ENCODE data around the gene VENTX.

The VENTX gene

GRCh38 chr10:133238466-133238804 lies 780 bp downstream of the VENTX start:
- no peak for DNase-seq

DNA sequence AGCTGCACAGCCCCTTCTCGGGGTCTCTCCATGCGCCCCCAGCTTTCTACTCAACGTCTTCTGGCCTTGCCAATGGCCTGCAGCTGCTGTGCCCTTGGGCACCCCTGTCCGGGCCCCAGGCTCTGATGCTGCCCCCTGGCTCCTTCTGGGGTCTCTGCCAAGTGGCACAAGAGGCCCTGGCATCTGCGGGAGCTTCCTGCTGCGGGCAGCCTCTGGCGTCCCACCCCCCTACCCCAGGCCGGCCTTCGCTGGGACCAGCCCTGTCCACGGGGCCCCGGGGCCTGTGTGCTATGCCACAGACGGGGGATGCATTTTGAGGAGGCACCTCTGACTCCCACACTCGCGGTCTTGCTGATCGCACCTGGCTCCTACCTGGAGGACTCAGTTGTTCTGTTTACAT lies 2.3 kb downstream of the VENTX start:
- no peak for DNase-seq

DNA sequence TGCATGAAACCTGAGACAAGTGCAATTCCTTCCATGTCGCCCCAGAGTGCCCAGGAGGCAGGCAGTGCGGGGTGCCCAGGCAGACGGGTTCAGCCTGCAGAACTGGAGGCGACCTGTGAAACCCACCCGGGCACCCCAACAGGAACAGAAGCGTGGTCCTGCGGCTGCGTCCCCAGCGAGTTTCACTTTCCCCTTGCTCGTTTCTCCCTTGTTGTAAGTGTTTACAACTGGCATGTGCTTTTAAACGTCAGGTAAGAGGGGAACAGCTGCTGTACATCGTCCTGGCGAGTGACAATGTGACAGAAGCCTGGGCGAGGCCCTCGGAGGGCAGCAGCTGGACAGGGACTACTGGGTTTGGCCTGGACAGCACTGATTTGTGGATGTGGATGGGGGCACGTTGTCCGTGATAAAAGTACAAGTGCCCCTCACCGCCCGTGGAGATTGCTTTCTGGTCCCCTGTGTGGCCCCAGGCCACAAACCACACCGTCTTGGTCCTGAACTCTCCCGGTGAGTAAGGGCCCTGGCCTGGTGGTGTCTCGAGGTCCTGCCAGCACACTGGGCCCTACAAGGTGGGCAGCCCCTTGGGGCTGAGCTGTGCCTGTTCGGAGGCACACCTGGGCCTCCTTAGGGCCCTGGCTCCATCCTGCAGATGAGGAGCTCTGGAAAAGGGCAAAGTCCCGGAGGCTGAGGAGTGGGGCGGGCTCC lies 4.0 kb downstream of the VENTX start:
- no peak for DNase-seq

DNA sequence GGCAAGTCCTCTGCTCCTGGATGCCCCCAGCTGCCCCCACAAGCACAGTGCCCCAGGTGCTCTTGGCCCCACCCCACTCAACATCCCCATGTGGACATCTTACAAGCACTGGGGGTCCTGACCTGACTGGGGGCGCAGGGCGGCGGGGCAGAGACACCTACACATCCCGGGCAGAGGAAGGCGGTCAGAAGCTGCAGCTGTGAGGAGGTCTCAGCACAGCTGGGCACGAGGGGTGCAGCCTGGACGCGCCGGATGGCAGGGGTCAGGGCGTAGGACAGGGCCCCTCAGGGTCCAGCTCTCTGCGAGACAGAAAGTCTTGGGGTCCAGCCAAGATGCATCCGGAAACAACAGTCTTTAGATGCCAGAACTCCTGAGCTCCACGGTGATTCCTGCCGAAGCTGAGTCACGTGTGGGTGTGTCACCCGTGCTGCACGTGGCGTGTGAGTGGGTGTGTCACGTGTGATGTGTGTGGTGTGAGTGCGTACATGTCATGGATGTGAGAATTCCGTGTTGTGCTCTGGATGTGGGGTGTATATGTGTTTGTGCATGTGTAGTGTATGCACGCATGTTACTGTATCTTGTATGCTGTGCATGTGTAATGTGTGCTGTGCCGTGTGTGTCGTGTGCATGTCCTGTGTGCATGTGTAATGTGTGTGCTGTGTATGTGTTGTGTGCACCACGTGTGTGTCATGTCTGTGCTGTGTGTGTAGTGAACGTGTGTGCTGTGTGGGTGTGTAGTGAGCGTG lies 5.1 kb downstream of the VENTX start:
- no peak for DNase-seq

GRCh38 chr10:133243593-133243992 lies 5.9 kb downstream of the VENTX start:
- DNase-seq = no peak

DNA sequence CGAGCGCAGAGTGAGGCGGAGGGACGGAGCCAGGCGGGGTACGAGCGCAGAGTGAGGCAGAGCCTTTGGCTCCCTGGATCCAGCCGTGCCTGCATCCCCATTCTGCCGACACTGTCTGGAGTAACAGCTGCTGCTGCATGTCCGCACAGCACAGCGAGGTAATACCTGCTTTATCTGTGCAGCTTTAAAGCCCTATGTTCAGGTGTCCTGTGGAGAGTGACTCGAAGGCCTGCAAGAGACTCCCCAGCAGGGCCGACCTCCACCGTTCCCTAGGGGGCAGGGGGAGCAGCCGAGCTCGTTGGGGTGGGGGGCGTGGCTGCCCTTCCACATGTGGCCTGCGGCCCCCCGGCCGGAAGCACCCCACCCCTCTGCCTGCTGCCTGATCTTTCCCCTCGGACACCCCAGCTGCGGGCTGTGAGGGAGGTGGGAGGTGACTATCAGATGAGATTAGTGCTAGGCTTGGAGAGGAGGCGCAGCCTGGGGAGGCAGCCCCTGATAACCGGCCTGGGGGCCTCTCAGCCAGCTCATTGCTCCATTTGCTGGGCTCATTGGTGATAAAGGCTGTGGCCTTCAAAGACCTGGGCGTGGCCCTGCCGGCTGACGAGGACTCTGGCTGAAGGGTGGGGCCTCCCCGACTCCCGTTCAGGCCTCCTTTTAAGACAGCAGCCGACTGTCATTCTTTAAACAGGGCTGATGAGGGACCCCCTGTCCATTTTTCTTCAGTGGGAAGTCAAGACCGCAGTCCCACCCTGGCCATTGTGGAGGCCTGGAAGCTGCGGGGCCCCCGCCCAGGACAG lies 8.0 kb downstream of the VENTX start:
- DNase-seq = no peak

- no peak for DNase-seq
Observed at GRCh38 chr10:133246236-133246626, 8.6 kb downstream of the VENTX start.

- DNase-seq = no peak
Observed at GRCh38 chr10:133247681-133248333, 10.2 kb downstream of the VENTX start.

DNA sequence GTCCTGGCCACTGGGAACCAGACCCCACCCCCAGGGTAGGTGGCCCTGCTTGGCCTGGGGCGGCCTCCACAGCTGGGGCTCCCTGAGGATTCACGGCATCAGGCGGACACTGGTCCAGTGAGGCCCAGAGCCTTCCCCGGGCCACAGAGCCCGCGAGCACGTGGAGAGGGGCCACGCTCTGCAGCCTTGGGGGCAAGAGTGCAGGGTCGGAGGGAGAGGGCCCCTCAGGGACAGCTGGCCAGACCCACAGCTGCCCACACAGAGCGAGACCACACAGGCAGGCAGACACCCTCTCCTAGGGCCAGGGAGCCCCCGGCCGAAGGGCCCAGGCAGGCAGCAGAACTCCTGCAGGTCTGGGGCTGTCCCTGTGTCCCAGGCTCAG lies 10.7 kb downstream of the VENTX start:
- DNase-seq = no peak

- no peak for DNase-seq
Observed at GRCh38 chr10:133249094-133249780, 11.6 kb downstream of the VENTX start.

DNA sequence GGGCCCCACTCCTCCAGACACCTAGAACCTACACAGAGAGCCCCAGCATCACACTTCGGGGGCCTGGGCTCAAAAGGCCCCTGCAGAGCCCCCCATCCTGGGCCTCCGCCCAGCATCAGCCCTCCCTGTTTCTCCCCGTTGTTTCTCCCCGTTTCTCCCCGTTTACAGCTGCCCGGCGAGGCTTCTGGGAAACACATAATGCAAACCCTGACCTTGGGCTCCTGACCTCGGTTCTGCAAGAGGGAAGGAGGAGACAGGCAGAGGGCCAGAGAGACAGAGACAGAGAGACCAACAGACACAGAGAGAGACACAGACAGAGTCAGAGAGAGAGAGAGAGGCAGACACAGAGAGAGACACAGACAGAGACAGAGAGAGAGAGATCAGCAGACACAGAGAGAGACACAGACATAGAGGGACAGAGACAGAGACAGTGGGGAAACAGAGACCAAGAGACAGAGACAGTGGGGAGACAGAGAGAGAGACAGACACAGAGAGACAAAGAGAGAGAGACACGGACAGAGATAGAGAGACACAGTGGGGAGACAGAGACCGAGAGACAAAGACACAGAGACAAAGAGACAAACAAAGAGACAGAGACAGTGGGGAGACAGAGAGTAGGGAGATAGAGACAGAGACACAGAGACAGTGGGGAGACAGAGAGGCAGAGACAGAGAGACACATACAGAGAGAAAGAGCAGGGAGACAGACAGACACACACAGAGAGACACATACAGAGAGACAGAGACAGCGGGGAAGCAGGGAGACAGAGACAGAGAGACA lies 12.5 kb downstream of the VENTX start:
- DNase-seq = no peak

DNA sequence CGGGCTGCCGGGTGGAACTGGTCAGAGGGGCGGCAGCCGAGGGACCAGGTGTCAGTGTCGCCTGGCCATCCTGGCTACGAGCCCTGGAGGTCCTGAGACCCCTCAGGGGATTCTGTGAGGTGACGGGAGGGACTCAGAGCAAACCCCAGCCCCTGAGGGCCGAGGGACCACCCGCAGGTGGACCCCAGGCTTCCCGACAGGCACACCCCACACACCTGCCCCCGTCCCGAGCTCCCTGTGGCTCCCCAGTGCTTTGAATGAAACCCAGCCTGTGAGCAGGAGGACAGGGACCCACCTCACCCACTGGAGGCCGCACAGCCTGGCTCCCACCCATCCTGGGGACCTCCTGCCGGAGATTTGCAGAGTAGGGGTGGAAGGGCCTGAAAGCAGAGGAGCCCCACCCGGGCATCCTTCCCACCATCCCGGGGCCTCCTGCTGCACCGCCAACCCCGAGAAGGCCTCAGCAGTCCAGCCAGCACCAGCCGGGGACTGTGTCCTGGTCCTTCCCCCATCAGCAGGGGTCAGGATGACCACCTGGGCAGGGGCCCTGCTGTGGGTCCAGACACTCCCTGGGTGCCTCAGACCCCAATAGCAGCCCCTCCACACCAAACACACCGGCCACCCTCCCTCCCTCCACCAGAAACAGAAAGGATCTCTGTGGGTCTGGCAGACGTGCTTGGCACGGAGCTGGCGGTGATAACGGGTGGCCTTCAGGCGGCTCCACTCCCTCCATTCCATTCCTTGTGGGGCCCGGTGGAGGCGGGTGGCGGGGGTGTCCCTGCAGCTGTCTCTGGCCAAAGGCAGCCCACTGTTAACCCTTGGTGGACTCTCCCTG lies 13.9 kb downstream of the VENTX start:
- no peak for DNase-seq

DNA sequence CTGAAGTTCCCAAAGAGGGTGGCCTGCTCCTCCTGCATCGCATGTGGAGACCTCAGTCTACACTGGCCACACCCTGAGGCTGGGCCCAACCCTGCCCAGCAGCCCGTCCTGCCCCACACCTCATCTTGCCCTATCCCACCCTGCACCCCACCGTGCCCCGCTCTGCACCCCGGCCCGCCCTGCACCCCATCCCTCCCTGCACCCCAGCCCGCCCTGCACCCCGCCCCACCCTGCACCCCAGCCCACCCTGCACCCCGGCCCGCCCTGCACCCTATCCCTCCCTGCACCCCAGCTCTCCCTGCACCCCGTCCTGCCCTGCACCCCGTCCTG lies 14.5 kb downstream of the VENTX start:
- DNase-seq = no peak

DNA sequence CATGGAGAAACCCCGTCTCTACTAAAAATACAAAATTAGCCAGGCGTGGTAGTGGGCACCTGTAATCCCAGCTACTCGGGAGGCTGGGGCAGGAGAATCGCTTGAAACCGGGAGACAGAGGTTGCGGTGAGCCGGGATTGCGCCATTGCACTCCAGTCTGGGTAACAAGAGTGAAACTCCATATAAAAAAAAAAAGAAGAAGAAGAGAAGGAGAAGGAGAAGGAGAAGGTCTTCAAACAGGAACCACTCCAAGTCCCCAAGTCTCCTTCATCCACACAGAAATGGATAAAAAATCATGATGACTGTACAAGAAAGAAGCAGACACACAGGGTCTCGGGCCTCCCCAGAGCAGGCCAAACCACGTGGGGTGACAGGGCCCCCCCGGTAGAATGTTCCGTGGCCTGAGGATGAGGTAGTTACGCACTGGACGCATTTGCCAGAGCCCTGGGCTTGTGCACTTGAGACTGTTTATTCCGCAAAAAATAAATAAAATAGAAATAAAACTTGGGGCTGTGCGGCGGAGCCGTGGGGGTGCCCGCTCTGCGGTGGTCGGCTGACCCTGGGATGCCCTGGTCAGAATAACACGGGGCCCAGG lies 15.8 kb downstream of the VENTX start:
- no peak for DNase-seq

DNA sequence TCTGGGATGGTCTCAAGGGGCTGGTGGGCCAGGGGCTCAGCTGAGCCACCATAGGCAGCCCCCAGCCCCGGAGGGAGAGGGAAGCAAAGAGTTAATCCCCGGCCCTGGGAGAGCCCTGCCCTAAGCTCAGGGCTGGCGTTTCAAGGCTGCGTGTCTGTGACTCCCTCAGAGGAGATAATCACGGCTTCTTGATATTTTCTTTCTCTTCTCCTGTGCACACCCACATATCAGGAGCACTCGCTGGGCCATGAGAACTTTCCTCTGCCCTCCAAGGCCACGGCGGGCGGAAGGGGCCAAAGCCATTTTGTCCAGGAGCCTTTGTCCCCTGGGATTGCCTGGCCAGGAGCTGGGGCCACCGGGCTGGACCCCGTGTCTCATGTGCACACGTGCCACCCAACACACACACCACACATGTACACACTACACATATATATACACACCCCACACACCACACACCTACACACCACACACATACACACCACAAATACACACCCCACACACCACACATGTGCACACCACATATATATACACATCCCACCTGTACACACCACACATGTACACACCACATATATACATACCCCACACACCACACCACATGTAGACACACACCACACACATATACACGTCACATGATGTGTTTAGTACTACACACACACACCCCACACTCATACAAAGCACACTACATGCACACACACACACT lies 16.9 kb downstream of the VENTX start:
- DNase-seq = no peak

DNA sequence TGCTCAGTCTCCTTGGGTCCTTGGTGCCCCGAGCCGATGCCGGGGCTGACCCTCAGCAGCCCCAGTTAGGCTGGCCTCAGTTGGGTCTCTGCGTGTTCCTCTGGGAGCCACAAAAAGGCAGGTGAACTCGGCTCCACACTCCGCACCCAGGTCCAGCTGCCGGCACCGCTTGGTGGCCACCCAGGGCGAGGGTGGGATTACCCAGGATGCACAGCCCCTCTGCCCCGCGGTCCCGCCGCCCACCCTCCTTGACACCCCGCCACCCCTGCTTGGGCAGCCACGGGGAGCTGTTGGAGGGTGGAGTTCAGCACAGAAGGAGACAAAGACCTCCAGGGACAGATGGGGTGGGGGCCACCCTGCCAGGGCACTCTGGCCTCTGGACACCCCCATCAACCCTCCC lies 17.7 kb downstream of the VENTX start:
- DNase-seq = no peak

DNA sequence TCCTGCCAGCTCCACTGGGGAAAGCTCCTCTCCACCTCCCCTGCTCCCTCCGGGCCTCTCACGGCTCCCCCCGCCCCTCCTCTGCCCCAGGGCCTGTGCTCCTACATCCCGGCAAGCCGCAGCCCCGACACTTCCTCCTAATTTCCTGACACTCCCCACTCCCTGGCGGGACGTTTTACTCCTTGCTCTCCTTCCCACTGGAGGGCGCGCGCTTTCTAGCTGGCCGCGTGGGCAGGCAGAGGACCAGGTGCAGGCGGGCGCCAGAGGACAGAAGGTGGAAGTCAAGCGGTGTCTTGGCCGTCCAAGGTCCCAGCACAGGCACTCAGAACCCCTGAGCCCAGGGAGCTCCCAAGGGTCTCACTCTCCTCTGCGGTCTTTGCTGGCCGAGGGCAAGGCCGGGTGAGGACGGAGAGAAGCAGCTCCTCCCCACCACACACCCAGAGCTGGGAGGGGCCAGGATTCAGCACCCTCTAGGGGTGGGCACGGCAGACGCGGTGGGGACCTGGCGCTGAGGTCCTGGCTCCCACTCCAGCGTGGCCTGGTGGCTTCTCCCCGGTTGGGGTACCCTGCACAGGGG lies 19.9 kb downstream of the VENTX start:
- DNase-seq = peak; percentile 12

GRCh38 chr10:133258066-133258817 lies 20.6 kb downstream of the VENTX start:
- no peak for DNase-seq
